K562 (cell line): ENCODE results near the gene SCN7A. TPM values are rescaled to one million over a fixed set of nuclear protein-coding genes. Genes with fewer than 3 reads are reported as not detected.

Source experiments
- ATAC-seq: fragments of 200-7000 bp; cut with Tn5 transposase; 3 replicates; pipeline ENCODE4 v1.9.1; 2020; ENCODE audit warnings: moderate library complexity
- BruUV-seq: library from RNA; stranded (reverse); fragments of 400-500 nt; replicated peaks from 2 replicates; lab custom pipeline; 2021; lab: Mats Ljungman, UMichigan
- CTCF ChIA-PET: fragments of 300-600 bp; formaldehyde crosslinking; extraction: SDS; loops from one replicate; lab custom pipeline; 2021; ENCODE audit warnings: low intra/inter-chr PET ratio; lab: Yijun Ruan, JAX
- POLR2A ChIA-PET: fragments of 300-600, 350-650 bp; sonication (Branson Sonifier 250); formaldehyde crosslinking; extraction: SDS; loops from one replicate; lab custom pipeline; 2021; ENCODE audit warnings: antibody characterized with exemption, inconsistent platforms; lab: Yijun Ruan, JAX
- DNase-seq, 4 experiments: peaks; one replicate each; pipeline versions ENCODE4 v3.0.0 to v3.0.0-alpha.2; 2011 to 2018; ENCODE audit warnings: low spot score in 3 of 4, mixed read lengths in 3 of 4; ENCODE audit errors: extremely low read depth in 1 of 4
- FAIRE-seq: peaks from 2 replicates; lab custom pipeline; 2011; peaks lifted over from hg19 to GRCh38; lab: Jason Lieb, UNC
- H2AFZ ChIP-seq: 2 replicates; pipeline ENCODE4 v1.6.0; 2011; ENCODE audit warnings: low read depth, low read length, control low read depth, inconsistent platforms
- H3K27ac ChIP-seq: fragments of 200-600 bp; 3 replicates; pipeline ENCODE4 v1.8.0; 2011; ENCODE audit warnings: low read depth, mild to moderate bottlenecking, control low read depth, inconsistent platforms, low read length, moderate library complexity, mixed read lengths; ENCODE audit errors: extremely low read depth
- H3K27me3 ChIP-seq, 2 experiments: fragments of 300-600 bp in 1 of 2; 2 replicates in 1 of 2; 3 replicates in 1 of 2; pipeline versions ENCODE4 v1.6.0 to v1.8.0; 2011; ENCODE audit warnings: inconsistent platforms in 2 of 2, low read length in 2 of 2, mild to moderate bottlenecking in 1 of 2, mixed read lengths in 1 of 2, moderate library complexity in 1 of 2; ENCODE audit not compliant: control insufficient read depth in 2 of 2, insufficient read depth in 2 of 2
- H3K36me3 ChIP-seq: fragments of 300-600 bp; 3 replicates; pipeline ENCODE4 v1.8.0; 2011; ENCODE audit warnings: mild to moderate bottlenecking, low read length, inconsistent platforms; ENCODE audit not compliant: control insufficient read depth, insufficient read depth
- H3K4me1 ChIP-seq, 2 experiments: fragments of 200-600 bp in 1 of 2; replicated peaks in 1 of 2; 2 replicates in 1 of 2; 3 replicates in 1 of 2; pipeline versions ENCODE4 v1.5.1 to v1.8.0; 2011; ENCODE audit warnings: inconsistent platforms in 2 of 2, low read length in 2 of 2, mild to moderate bottlenecking in 1 of 2, mixed read lengths in 1 of 2, moderate library complexity in 1 of 2; ENCODE audit not compliant: control insufficient read depth in 2 of 2, insufficient read depth in 2 of 2
- H3K4me2 ChIP-seq: 2 replicates; pipeline ENCODE4 v1.6.1; 2011; ENCODE audit warnings: low read length, control low read depth, inconsistent platforms, mixed read lengths; ENCODE audit not compliant: insufficient read depth
- H3K4me3 ChIP-seq: fragments of 200-600 bp; sonication (generic), shearing (Covaris generic); 2 replicates; pipeline ENCODE4 v1.5.1; 2016; ENCODE audit warnings: control low read depth, inconsistent platforms
- H3K79me2 ChIP-seq: fragments of 200-600 bp; 3 replicates; pipeline ENCODE4 v1.8.0; 2011; ENCODE audit warnings: low read length, inconsistent platforms; ENCODE audit not compliant: control insufficient read depth, insufficient read depth
- H3K9ac ChIP-seq, 2 experiments: 2 replicates each; pipeline versions ENCODE4 v1.6.0 to v1.6.1; 2011; ENCODE audit warnings: low read depth in 2 of 2, low read length in 2 of 2, control low read depth in 1 of 2, inconsistent platforms in 1 of 2, mild to moderate bottlenecking in 1 of 2, mixed read lengths in 1 of 2; ENCODE audit not compliant: insufficient read depth in 1 of 2
- H3K9me1 ChIP-seq: one replicate; pipeline ENCODE4 v1.6.0; 2011; ENCODE audit warnings: inconsistent platforms, mild to moderate bottlenecking, low read length, moderate library complexity; ENCODE audit not compliant: control insufficient read depth, insufficient read depth
- H3K9me3 ChIP-seq: replicated peaks from 2 replicates; pipeline ENCODE4 v1.5.1; 2011; ENCODE audit warnings: low read depth, low read length, inconsistent platforms; ENCODE audit not compliant: control insufficient read depth, insufficient read depth
- H4K20me1 ChIP-seq: replicated peaks from 2 replicates; pipeline ENCODE4 v1.6.1; 2011; ENCODE audit warnings: low read length, inconsistent platforms, mixed read lengths; ENCODE audit not compliant: control insufficient read depth, insufficient read depth
- C11orf30 ChIP-seq: fragments of 450-650 bp; IDR thresholded peaks from 2 replicates; pipeline ENCODE4 v1.6.1; 2016; ENCODE audit warnings: low read depth, mild to moderate bottlenecking
- CBFA2T3 ChIP-seq: fragments of 450-650 bp; IDR thresholded peaks from 2 replicates; pipeline ENCODE4 v1.6.1; 2017
- CSDE1 ChIP-seq, 2 experiments: fragments of 450-650 bp; IDR thresholded peaks; 2 replicates each; pipeline ENCODE4 v1.6.1; 2016; ENCODE audit warnings: mild to moderate bottlenecking in 1 of 2
- DPF2 ChIP-seq: fragments of 450-650 bp; IDR thresholded peaks from 2 replicates; pipeline ENCODE4 v1.6.1; 2016
- JUND ChIP-seq, 2 experiments: IDR thresholded peaks; 2 replicates in 1 of 2; 3 replicates in 1 of 2; pipeline ENCODE4 v1.6.1; 2011; ENCODE audit warnings: borderline replicate concordance in 2 of 2, low read depth in 2 of 2, low read length in 2 of 2, improper control_type of control experiment in 1 of 2, missing biosample characterization in 1 of 2, missing genetic modification characterization in 1 of 2, missing genetic modification reagents in 1 of 2
- KDM1A ChIP-seq, 2 experiments: fragments of 450-650 bp; IDR thresholded peaks; 2 replicates each; pipeline ENCODE4 v1.6.1; 2016; ENCODE audit warnings: mild to moderate bottlenecking in 2 of 2
- MAFF ChIP-seq: IDR thresholded peaks from 2 replicates; pipeline ENCODE4 v1.6.1; 2012; ENCODE audit warnings: low read length, improper control_type of control experiment
- MAFK ChIP-seq: IDR thresholded peaks from 2 replicates; pipeline ENCODE4 v1.6.1; 2011; ENCODE audit warnings: low read length, improper control_type of control experiment
- RAD51 ChIP-seq: fragments of 450-650 bp; IDR thresholded peaks from 2 replicates; pipeline ENCODE4 v1.7.1; 2016; ENCODE audit warnings: low read depth, mild to moderate bottlenecking, borderline replicate concordance
- VEZF1 ChIP-seq: fragments of 200-800 bp; sonication (Bioruptor generic); IDR thresholded peaks from 2 replicates; pipeline ENCODE4 v1.6.1; 2017; ENCODE audit warnings: missing genetic modification characterization, missing compliant biosample characterization
- ZNF316 ChIP-seq: fragments of 450-650 bp; IDR thresholded peaks from 2 replicates; pipeline ENCODE4 v1.6.1; 2016
- ZNF318 ChIP-seq, 2 experiments: fragments of 450-650 bp; IDR thresholded peaks; 2 replicates each; pipeline ENCODE4 v1.6.1; 2016; ENCODE audit warnings: mild to moderate bottlenecking in 2 of 2, borderline replicate concordance in 1 of 2, low read depth in 1 of 2, moderate library complexity in 1 of 2
- WGBS: fragments of 100-300 bp; shearing (Covaris generic); methylation state at CpG from one replicate; pipeline ENCODE4 v1.1.6; 2016; ENCODE audit warnings: low coverage, mixed read lengths; ENCODE audit not compliant: insufficient coverage; ENCODE audit errors: missing lambda C conversion rate; 5-methylcytosine and 5-hydroxymethylcytosine counted together
- in situ Hi-C: fragments of 300-500 bp; cut with MboI; formaldehyde crosslinking; loops from 4 replicates; pipeline ENCODE4 v1.15.0; 2018; ENCODE audit warnings: inconsistent platforms, mixed read lengths
- intact Hi-C: fragments of 100-400 bp; cut with micrococcal nuclease; formaldehyde crosslinking; loops from 2 replicates; pipeline ENCODE4 v1.14.2; 2022
- polyA plus RNA-seq, 8 experiments: library from polyadenylated mRNA; depleted of rRNA in 4 of 8; stranded (reverse) in 5 of 8; unstranded in 3 of 8; fragments of >200 nt; fragmentation: Nextera tagmentation in 2 of 8; fragmentation: Illumina TruSeq in 1 of 8; extraction: Ambion mirVana in 2 of 8; extraction: Trizol in 1 of 8; gene quantifications; 2 replicates each; pipeline versions ENCODE4 v1.2.1 to v1.2.3, GENCODE V29; 2011 to 2014; ENCODE audit warnings: inconsistent platforms in 1 of 8, missing spikeins in 1 of 8
- total RNA-seq, 7 experiments: library from RNA; depleted of rRNA in 6 of 7; stranded (reverse); fragments of >200 nt in 6 of 7; fragmentation: Illumina TruSeq in 2 of 7; extraction: Trizol in 2 of 7; gene quantifications; 2 replicates each; pipeline versions ENCODE4 v1.2.1 to v1.2.3, GENCODE V29; 2011 to 2021; ENCODE audit warnings: low replicate concordance in 1 of 7

Gene SCN7A
- total and polyA plus RNA-seq, 9 of the 15 experiments (the other 6 are each of a cell fraction or from before 2014, with no cell fraction given), result under 0.01 to 0.05 (median 0.03) TPM; not detected in 3

- Histone ChIP-seq H3K27ac (peak overlapping the region; percentile 21; the same call in 1 of the 3 replicates), H3K9me3 (no peaks in the 10 kb centered on the region), H3K4me2 (no peak overlapping the region), H2AFZ (peak overlapping the region; percentile 32; the same call in 1 of the 2 replicates), H3K4me1 (peaks cover 0 to 8% of the 10 kb centered on the region in 2 experiments; a peak in 3 of 5 replicates), H3K27me3 (no peaks in the 10 kb centered on the region), H3K9me1 (no peaks in the 10 kb centered on the region), H3K9ac (no peak overlapping the region), H3K36me3 (no peaks in the 10 kb centered on the region), H3K79me2 (no peaks in the 10 kb centered on the region), H3K4me3 (no peak overlapping the region), H4K20me1 (no peaks in the 10 kb centered on the region)
- ChIA-PET POLR2A (no interaction called here), CTCF (no interaction called here)
- 11% methylated on average over 6 of the region's 6 CpGs for WGBS
- in situ Hi-C loops (loop anchor here (10.0 to 25.0 kb wide), 2 partner anchors 227 to 474 kb away; no protein-coding TSS in a partner anchor), intact Hi-C loops (loop anchor here (2.0 kb wide), 1 partner anchor 35 kb away; no protein-coding TSS in a partner anchor)
- no TSS peak for BruUV-seq
- FAIRE-seq (no peak), DNase-seq (no peak), ATAC-seq (peak; percentile 77)
- TF ChIP-seq JUND (IDR thresholded peaks at IDR 0.05; ENCODE audit: borderline replicate concordance, low read depth, low read length), result no peak
- 0 out of 3 replicates have a peak, but pooled peaks have one; percentile 56 for TF ChIP-seq JUND (tag; IDR thresholded peaks at IDR 0.05; ENCODE audit: borderline replicate concordance, low read depth, low read length)
- peak; percentile 16; the same call in 1 of the 2 replicates for TF ChIP-seq DPF2
- TF ChIP-seq KDM1A (IDR thresholded peaks at IDR 0.05), result peak in 1 of 2 experiments; percentile 62; a peak in 2 of 4 replicates
- TF ChIP-seq ZNF318 (IDR thresholded peaks at IDR 0.05; ENCODE audit: borderline replicate concordance in 1 of 2, low read depth in 1 of 2), result 0 out of 4 replicates have a peak, but pooled peaks of 1 of the 2 experiments have one; percentile 47
- no peak for TF ChIP-seq CSDE1 (IDR thresholded peaks at IDR 0.05)
- peak; percentile 64; the same call in 1 of the 2 replicates for TF ChIP-seq MAFF
- peak; percentile 93 for TF ChIP-seq C11orf30
- TF ChIP-seq MAFK, result peak; percentile 78
- TF ChIP-seq ZNF316, result peak; percentile 96
- 0 out of 2 replicates have a peak, but pooled peaks have one; percentile 2 for TF ChIP-seq CBFA2T3
- TF ChIP-seq RAD51, result no peak
- 0 out of 2 replicates have a peak, but pooled peaks have one; percentile 23 for TF ChIP-seq VEZF1 (CRISPR knock-in tag)
Measured at GRCh38 chr2:166411473-166412230, 82.4 kb downstream of the SCN7A start.
